ENCODE measurements around the gene RYR3.
A peak's percentile ranks its signal among the peaks of the same experiment; 100 is the strongest.

The RYR3 gene

GRCh38 chr15:33664947-33665346 is 354.2 kb downstream of the RYR3 start:
- DNase-seq, result no peak

- no peak for DNase-seq
Observed at GRCh38 chr15:33670567-33670966, 359.8 kb downstream of the RYR3 start.

- no peak for DNase-seq
Observed at GRCh38 chr15:33671456-33671855, 360.7 kb downstream of the RYR3 start.

- no peak for DNase-seq
Observed at GRCh38 chr15:33675246-33675645, 364.5 kb downstream of the RYR3 start.

GRCh38 chr15:33677238-33677830 is 366.6 kb downstream of the RYR3 start:
- no peak for DNase-seq

GRCh38 chr15:33678176-33678575 is 367.4 kb downstream of the RYR3 start:
- no peak for DNase-seq

GRCh38 chr15:33678602-33679001 is 367.8 kb downstream of the RYR3 start:
- DNase-seq, result no peak

GRCh38 chr15:33679061-33679460 is 368.3 kb downstream of the RYR3 start:
- no peak for DNase-seq

GRCh38 chr15:33680336-33680735 is 369.6 kb downstream of the RYR3 start:
- DNase-seq, result no peak

GRCh38 chr15:33693166-33693800 is 382.5 kb downstream of the RYR3 start:
- no peak for DNase-seq

GRCh38 chr15:33698126-33698525 is 387.4 kb downstream of the RYR3 start:
- no peak for DNase-seq

- DNase-seq, result no peak
Observed at GRCh38 chr15:33699145-33699544, 388.4 kb downstream of the RYR3 start.

GRCh38 chr15:33699691-33700447 is 389.1 kb downstream of the RYR3 start:
- DNase-seq, result no peak

GRCh38 chr15:33700695-33701303 is 390.0 kb downstream of the RYR3 start:
- peak; percentile 44 to 51 for DNase-seq

GRCh38 chr15:33701304-33701696 is 390.5 kb downstream of the RYR3 start:
- DNase-seq, result no peak

GRCh38 chr15:33706173-33706572 is 395.4 kb downstream of the RYR3 start:
- DNase-seq, result no peak

GRCh38 chr15:33710748-33711147 is 400.0 kb downstream of the RYR3 start:
- no peak for DNase-seq

- no peak for DNase-seq
Observed at GRCh38 chr15:33716025-33716424, 405.3 kb downstream of the RYR3 start.

GRCh38 chr15:33720952-33721351 is 410.2 kb downstream of the RYR3 start:
- no peak for DNase-seq

GRCh38 chr15:33722005-33722672 is 411.4 kb downstream of the RYR3 start:
- DNase-seq, result no peak

- DNase-seq, result no peak
Observed at GRCh38 chr15:33722673-33723015, 411.9 kb downstream of the RYR3 start.

- DNase-seq, result no peak
Observed at GRCh38 chr15:33724321-33725036, 413.7 kb downstream of the RYR3 start.

GRCh38 chr15:33729653-33730052 is 418.9 kb downstream of the RYR3 start:
- DNase-seq, result no peak
